GM10266 (cell line): Measurements from ENCODE around the gene C1S.

Experiments used
- DNase-seq: peaks from one replicate; pipeline ENCODE4 v3.0.0; 2012; ENCODE audit errors: extremely low spot score
- CTCF ChIP-seq: IDR thresholded peaks from 2 replicates; pipeline ENCODE4 v1.5.1; 2012; ENCODE audit warnings: mild to moderate bottlenecking, low read depth; ENCODE audit not compliant: control insufficient read depth, insufficient read depth; ENCODE audit errors: missing control alignments

Gene C1S

GRCh38 chr12:7061596-7061995 is 1.1 kb downstream of the C1S start:
- DNase-seq, result no peak
- no peak for TF ChIP-seq CTCF

GRCh38 chr12:7064516-7064915 is 4.0 kb downstream of the C1S start:
- DNase-seq, result no peak
- TF ChIP-seq CTCF, result no peak

- DNase-seq, result no peak
- no peak for TF ChIP-seq CTCF
These were observed 4.6 kb downstream of the C1S start for GRCh38 chr12:7065073-7065623.

- DNase-seq, result no peak
- TF ChIP-seq CTCF, result no peak
These were observed 6.1 kb downstream of the C1S start for GRCh38 chr12:7066596-7066995.

GRCh38 chr12:7067096-7067495 is 6.6 kb downstream of the C1S start:
- no peak for TF ChIP-seq CTCF
- no peak for DNase-seq

- no peak for DNase-seq
- no peak for TF ChIP-seq CTCF
These were observed 7.9 kb downstream of the C1S start for GRCh38 chr12:7068240-7068993.

- no peak for DNase-seq
- no peak for TF ChIP-seq CTCF
These were observed 8.5 kb downstream of the C1S start for GRCh38 chr12:7068994-7069346.
